HCT116 (cell line): ENCODE measurements around the gene PLCD4.

Experiments used
- CEBPB ChIP-seq: IDR thresholded peaks from 2 replicates; pipeline ENCODE4 v1.6.1; 2012; ENCODE audit warnings: low read depth
- EGR1 ChIP-seq: IDR thresholded peaks from 2 replicates; pipeline ENCODE4 v1.6.1; 2012; ENCODE audit warnings: low read depth
- ELF1 ChIP-seq: IDR thresholded peaks from 2 replicates; pipeline ENCODE4 v1.6.1; 2012; ENCODE audit warnings: low read depth, borderline replicate concordance
- EZH2 ChIP-seq: fragments of 200-600 bp; sonication (generic); IDR thresholded peaks from 2 replicates; pipeline ENCODE4 v1.6.1; 2017; ENCODE audit warnings: antibody characterized with exemption, mixed run types
- EZH2phosphoT487 ChIP-seq: fragments of 200-600 bp; IDR thresholded peaks from 2 replicates; pipeline ENCODE4 v1.6.1; 2018; ENCODE audit warnings: antibody characterized with exemption, borderline replicate concordance
- FOSL1 ChIP-seq: IDR thresholded peaks from 2 replicates; pipeline ENCODE4 v1.6.1; 2012; ENCODE audit warnings: low read depth
- JUND ChIP-seq: IDR thresholded peaks from 2 replicates; pipeline ENCODE4 v1.6.1; 2012
- MAX ChIP-seq: IDR thresholded peaks from 2 replicates; pipeline ENCODE4 v1.6.1; 2012
- POLR2A ChIP-seq: IDR thresholded peaks from 2 replicates; pipeline ENCODE4 v1.7.0; 2011; ENCODE audit warnings: borderline replicate concordance; ENCODE audit not compliant: insufficient read depth, insufficient read length; ENCODE audit errors: extremely low read depth
- SRF ChIP-seq: IDR thresholded peaks from 2 replicates; pipeline ENCODE4 v1.6.1; 2012; ENCODE audit warnings: low read depth
- TF ChIP-seq, protein P1 (sequence below), 3 experiments: fragments of 200-600 bp in 1 of 3; sonication (generic) in 1 of 3; IDR thresholded peaks in 2 of 3; conservative IDR thresholded peaks in 1 of 3; 2 replicates each; pipeline ENCODE4 v1.5.1; 2012 to 2017; ENCODE audit warnings: low read depth in 2 of 3, low read length in 2 of 3, antibody characterized with exemption in 1 of 3, borderline replicate concordance in 1 of 3, control low read depth in 1 of 3, mild to moderate bottlenecking in 1 of 3, mixed read lengths in 1 of 3, mixed run types in 1 of 3, moderate library complexity in 1 of 3; ENCODE audit not compliant: insufficient read depth in 1 of 3
- TF ChIP-seq, protein P2 (sequence below): IDR thresholded peaks from 2 replicates; pipeline ENCODE4 v1.6.1; 2012; ENCODE audit warnings: low read depth

GRCh38 chr2:218577482-218578220, 30.0 kb upstream of the PLCD4 start:
- TF ChIP-seq, protein P1, sequence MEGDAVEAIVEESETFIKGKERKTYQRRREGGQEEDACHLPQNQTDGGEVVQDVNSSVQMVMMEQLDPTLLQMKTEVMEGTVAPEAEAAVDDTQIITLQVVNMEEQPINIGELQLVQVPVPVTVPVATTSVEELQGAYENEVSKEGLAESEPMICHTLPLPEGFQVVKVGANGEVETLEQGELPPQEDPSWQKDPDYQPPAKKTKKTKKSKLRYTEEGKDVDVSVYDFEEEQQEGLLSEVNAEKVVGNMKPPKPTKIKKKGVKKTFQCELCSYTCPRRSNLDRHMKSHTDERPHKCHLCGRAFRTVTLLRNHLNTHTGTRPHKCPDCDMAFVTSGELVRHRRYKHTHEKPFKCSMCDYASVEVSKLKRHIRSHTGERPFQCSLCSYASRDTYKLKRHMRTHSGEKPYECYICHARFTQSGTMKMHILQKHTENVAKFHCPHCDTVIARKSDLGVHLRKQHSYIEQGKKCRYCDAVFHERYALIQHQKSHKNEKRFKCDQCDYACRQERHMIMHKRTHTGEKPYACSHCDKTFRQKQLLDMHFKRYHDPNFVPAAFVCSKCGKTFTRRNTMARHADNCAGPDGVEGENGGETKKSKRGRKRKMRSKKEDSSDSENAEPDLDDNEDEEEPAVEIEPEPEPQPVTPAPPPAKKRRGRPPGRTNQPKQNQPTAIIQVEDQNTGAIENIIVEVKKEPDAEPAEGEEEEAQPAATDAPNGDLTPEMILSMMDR (IDR thresholded peaks at IDR 0.05 in 2 of 3, conservative IDR thresholded peaks at IDR 0.05 in 1 of 3; ENCODE audit: borderline replicate concordance in 1 of 3, insufficient read depth in 1 of 3, low read depth in 2 of 3, low read length in 2 of 3): no peak
- no peak for TF ChIP-seq MAX
- TF ChIP-seq, protein P2, sequence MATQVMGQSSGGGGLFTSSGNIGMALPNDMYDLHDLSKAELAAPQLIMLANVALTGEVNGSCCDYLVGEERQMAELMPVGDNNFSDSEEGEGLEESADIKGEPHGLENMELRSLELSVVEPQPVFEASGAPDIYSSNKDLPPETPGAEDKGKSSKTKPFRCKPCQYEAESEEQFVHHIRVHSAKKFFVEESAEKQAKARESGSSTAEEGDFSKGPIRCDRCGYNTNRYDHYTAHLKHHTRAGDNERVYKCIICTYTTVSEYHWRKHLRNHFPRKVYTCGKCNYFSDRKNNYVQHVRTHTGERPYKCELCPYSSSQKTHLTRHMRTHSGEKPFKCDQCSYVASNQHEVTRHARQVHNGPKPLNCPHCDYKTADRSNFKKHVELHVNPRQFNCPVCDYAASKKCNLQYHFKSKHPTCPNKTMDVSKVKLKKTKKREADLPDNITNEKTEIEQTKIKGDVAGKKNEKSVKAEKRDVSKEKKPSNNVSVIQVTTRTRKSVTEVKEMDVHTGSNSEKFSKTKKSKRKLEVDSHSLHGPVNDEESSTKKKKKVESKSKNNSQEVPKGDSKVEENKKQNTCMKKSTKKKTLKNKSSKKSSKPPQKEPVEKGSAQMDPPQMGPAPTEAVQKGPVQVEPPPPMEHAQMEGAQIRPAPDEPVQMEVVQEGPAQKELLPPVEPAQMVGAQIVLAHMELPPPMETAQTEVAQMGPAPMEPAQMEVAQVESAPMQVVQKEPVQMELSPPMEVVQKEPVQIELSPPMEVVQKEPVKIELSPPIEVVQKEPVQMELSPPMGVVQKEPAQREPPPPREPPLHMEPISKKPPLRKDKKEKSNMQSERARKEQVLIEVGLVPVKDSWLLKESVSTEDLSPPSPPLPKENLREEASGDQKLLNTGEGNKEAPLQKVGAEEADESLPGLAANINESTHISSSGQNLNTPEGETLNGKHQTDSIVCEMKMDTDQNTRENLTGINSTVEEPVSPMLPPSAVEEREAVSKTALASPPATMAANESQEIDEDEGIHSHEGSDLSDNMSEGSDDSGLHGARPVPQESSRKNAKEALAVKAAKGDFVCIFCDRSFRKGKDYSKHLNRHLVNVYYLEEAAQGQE: no peak
- no peak for TF ChIP-seq FOSL1
- TF ChIP-seq ELF1: no peak
- no peak for TF ChIP-seq CEBPB
- no peak for TF ChIP-seq POLR2A
- no peak for TF ChIP-seq EZH2phosphoT487
- no peak for TF ChIP-seq EZH2
- no peak for TF ChIP-seq EGR1
- no peak for TF ChIP-seq JUND
- TF ChIP-seq SRF: no peak
